Measurements from ENCODE around the gene ARHGAP15.

DNA sequence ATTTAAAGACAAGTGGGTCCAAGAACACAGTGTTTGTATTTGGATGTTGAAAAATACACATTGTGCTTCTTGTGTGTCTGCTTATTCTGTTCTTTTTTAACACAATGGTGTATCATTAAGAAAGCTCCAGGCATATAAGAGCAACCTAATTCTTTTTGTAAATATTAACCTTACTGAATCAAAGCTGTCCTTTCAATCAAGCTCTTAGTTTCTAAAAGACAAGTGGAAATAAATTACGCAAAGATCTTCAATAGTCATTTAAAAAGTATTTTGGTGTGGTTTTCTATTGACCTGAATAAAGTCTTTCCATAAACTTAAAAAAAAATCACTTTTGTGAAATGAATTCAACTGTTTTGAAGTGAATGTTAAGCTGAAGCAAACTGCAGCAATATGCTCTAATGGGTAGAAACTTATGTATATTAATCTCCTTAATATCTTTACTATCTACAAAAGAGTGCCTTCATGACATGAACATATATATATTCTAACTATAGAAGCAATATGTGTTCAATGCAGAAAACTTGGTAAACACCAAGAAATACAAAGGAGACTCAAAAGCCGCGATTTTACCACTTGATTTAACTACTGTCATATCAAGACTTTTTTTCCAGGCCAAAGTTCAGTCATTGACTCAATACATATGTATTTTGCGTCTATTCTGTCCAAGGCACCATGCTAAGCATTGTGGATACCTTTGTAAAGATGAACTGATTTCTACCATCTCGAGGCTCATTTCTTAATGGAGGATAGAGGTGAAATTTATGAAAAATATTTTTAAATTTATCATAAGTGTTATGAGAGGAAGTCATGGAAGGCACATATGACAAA is 97.7 kb downstream of the ARHGAP15 start:
- TF ChIP-seq, protein P1, sequence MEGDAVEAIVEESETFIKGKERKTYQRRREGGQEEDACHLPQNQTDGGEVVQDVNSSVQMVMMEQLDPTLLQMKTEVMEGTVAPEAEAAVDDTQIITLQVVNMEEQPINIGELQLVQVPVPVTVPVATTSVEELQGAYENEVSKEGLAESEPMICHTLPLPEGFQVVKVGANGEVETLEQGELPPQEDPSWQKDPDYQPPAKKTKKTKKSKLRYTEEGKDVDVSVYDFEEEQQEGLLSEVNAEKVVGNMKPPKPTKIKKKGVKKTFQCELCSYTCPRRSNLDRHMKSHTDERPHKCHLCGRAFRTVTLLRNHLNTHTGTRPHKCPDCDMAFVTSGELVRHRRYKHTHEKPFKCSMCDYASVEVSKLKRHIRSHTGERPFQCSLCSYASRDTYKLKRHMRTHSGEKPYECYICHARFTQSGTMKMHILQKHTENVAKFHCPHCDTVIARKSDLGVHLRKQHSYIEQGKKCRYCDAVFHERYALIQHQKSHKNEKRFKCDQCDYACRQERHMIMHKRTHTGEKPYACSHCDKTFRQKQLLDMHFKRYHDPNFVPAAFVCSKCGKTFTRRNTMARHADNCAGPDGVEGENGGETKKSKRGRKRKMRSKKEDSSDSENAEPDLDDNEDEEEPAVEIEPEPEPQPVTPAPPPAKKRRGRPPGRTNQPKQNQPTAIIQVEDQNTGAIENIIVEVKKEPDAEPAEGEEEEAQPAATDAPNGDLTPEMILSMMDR (IDR thresholded peaks at IDR 0.05): no peak
- TF ChIP-seq POLR2AphosphoS5 (IDR thresholded peaks at IDR 0.05; ENCODE audit: low read depth, low read length): no peak
- TF ChIP-seq, protein P2, sequence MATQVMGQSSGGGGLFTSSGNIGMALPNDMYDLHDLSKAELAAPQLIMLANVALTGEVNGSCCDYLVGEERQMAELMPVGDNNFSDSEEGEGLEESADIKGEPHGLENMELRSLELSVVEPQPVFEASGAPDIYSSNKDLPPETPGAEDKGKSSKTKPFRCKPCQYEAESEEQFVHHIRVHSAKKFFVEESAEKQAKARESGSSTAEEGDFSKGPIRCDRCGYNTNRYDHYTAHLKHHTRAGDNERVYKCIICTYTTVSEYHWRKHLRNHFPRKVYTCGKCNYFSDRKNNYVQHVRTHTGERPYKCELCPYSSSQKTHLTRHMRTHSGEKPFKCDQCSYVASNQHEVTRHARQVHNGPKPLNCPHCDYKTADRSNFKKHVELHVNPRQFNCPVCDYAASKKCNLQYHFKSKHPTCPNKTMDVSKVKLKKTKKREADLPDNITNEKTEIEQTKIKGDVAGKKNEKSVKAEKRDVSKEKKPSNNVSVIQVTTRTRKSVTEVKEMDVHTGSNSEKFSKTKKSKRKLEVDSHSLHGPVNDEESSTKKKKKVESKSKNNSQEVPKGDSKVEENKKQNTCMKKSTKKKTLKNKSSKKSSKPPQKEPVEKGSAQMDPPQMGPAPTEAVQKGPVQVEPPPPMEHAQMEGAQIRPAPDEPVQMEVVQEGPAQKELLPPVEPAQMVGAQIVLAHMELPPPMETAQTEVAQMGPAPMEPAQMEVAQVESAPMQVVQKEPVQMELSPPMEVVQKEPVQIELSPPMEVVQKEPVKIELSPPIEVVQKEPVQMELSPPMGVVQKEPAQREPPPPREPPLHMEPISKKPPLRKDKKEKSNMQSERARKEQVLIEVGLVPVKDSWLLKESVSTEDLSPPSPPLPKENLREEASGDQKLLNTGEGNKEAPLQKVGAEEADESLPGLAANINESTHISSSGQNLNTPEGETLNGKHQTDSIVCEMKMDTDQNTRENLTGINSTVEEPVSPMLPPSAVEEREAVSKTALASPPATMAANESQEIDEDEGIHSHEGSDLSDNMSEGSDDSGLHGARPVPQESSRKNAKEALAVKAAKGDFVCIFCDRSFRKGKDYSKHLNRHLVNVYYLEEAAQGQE (IDR thresholded peaks at IDR 0.05; ENCODE audit: insufficient read depth in 1 of 2, low read depth in 2 of 2, low read length in 1 of 2): no peak
